ENCODE data around the gene AKAP8L.

GRCh38 chr19:15372891-15373301, 45.9 kb downstream of the AKAP8L start:
- TF ChIP-seq, protein P1, sequence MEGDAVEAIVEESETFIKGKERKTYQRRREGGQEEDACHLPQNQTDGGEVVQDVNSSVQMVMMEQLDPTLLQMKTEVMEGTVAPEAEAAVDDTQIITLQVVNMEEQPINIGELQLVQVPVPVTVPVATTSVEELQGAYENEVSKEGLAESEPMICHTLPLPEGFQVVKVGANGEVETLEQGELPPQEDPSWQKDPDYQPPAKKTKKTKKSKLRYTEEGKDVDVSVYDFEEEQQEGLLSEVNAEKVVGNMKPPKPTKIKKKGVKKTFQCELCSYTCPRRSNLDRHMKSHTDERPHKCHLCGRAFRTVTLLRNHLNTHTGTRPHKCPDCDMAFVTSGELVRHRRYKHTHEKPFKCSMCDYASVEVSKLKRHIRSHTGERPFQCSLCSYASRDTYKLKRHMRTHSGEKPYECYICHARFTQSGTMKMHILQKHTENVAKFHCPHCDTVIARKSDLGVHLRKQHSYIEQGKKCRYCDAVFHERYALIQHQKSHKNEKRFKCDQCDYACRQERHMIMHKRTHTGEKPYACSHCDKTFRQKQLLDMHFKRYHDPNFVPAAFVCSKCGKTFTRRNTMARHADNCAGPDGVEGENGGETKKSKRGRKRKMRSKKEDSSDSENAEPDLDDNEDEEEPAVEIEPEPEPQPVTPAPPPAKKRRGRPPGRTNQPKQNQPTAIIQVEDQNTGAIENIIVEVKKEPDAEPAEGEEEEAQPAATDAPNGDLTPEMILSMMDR (IDR thresholded peaks at IDR 0.05), result no peak
- no peak for TF ChIP-seq POLR2A (IDR thresholded peaks at IDR 0.05)
